H1 (cell line): ENCODE results near the gene GANAB. TPM values are rescaled to one million over a fixed set of nuclear protein-coding genes. Genes with fewer than 3 reads are reported as not detected.

ENCODE experiments used
- CTCF ChIA-PET: fragments of 300-600 bp; sonication (Branson Sonifier 250); formaldehyde crosslinking; loops from one replicate; lab custom pipeline; 2021; ENCODE audit not compliant: partially characterized antibody; lab: Charles Lee
- POLR2A ChIA-PET: fragments of 300-600 bp; sonication (Branson Sonifier 250); formaldehyde crosslinking; loops from one replicate; lab custom pipeline; 2021; ENCODE audit warnings: inconsistent platforms; ENCODE audit not compliant: partially characterized antibody; lab: Charles Lee
- DNase-seq, 2 experiments: peaks; one replicate each; pipeline versions ENCODE4 v3.0.0 to v3.0.0-alpha.2; 2010 to 2022; ENCODE audit warnings: low spot score in 2 of 2, low read depth in 1 of 2, mixed read lengths in 1 of 2
- FAIRE-seq: peaks from 2 replicates; lab custom pipeline; 2011; peaks lifted over from hg19 to GRCh38; lab: Jason Lieb, UNC
- H2AFZ ChIP-seq: 2 replicates; pipeline ENCODE4 v1.8.1; 2012; ENCODE audit warnings: low read length, inconsistent platforms
- H2AK5ac ChIP-seq: 2 replicates; pipeline ENCODE4 v1.6.1; 2013; ENCODE audit warnings: low read depth, low read length
- H2BK120ac ChIP-seq: replicated peaks from 2 replicates; pipeline ENCODE3; 2013; ENCODE audit warnings: low read depth, low read length, inconsistent platforms
- H2BK12ac ChIP-seq: 2 replicates; pipeline ENCODE4 v1.6.1; 2013; ENCODE audit warnings: low read depth, low read length
- H2BK15ac ChIP-seq: 2 replicates; pipeline ENCODE4 v1.6.1; 2013; ENCODE audit warnings: low read length
- H2BK20ac ChIP-seq: 2 replicates; pipeline ENCODE4 v1.6.1; 2013; ENCODE audit warnings: low read length
- H2BK5ac ChIP-seq: 2 replicates; pipeline ENCODE4 v1.6.1; 2013; ENCODE audit warnings: low read depth, low read length
- H3K14ac ChIP-seq: 2 replicates; pipeline ENCODE4 v1.6.1; 2013; ENCODE audit warnings: inconsistent platforms; ENCODE audit not compliant: insufficient read length
- H3K18ac ChIP-seq: 2 replicates; pipeline ENCODE4 v1.6.1; 2013; ENCODE audit warnings: low read length; ENCODE audit errors: extremely low read depth
- H3K23ac ChIP-seq: 2 replicates; pipeline ENCODE4 v1.6.1; 2013; ENCODE audit warnings: inconsistent platforms; ENCODE audit not compliant: insufficient read length
- H3K23me2 ChIP-seq: 2 replicates; pipeline ENCODE4 v1.6.1; 2013; ENCODE audit warnings: low read depth, low read length
- H3K27ac ChIP-seq: 2 replicates; pipeline ENCODE4 v1.6.1; 2011; ENCODE audit warnings: low read depth, low read length, inconsistent platforms
- H3K27me3 ChIP-seq, 4 experiments: replicated peaks in 1 of 4; 1 replicate in 1 of 4; 2 replicates in 3 of 4; pipeline versions ENCODE4 v1.6.1 to v1.8.1; 2011 to 2013; ENCODE audit warnings: low read length in 3 of 4, mild to moderate bottlenecking in 3 of 4, inconsistent platforms in 2 of 4, mixed read lengths in 2 of 4, moderate library complexity in 1 of 4; ENCODE audit not compliant: control insufficient read depth in 3 of 4, insufficient read depth in 3 of 4; ENCODE audit errors: extremely low read depth in 1 of 4
- H3K36me3 ChIP-seq, 4 experiments: 2 replicates each; pipeline versions ENCODE4 v1.6.1 to v1.8.1; 2011 to 2013; ENCODE audit warnings: mild to moderate bottlenecking in 4 of 4, low read length in 3 of 4, moderate library complexity in 2 of 4, control low read depth in 1 of 4, inconsistent platforms in 1 of 4; ENCODE audit not compliant: insufficient read depth in 4 of 4, control insufficient read depth in 2 of 4
- H3K4ac ChIP-seq: replicated peaks from 2 replicates; pipeline ENCODE3; 2013; ENCODE audit warnings: low read length, low read depth, mixed read lengths, inconsistent platforms; ENCODE audit not compliant: insufficient read length
- H3K4me1 ChIP-seq, 4 experiments: replicated peaks in 1 of 4; 1 replicate in 1 of 4; 2 replicates in 3 of 4; pipeline versions ENCODE4 v1.6.1 to v1.8.1; 2011 to 2013; ENCODE audit warnings: low read length in 3 of 4, inconsistent platforms in 2 of 4, mixed read lengths in 1 of 4; ENCODE audit not compliant: insufficient read depth in 4 of 4, control insufficient read depth in 3 of 4
- H3K4me2 ChIP-seq, 2 experiments: 2 replicates each; pipeline versions ENCODE4 v1.6.1 to v1.8.1; 2011 to 2013; ENCODE audit warnings: low read depth in 2 of 2, low read length in 2 of 2, control low read depth in 1 of 2, inconsistent platforms in 1 of 2, mild to moderate bottlenecking in 1 of 2; ENCODE audit not compliant: insufficient read depth in 1 of 2
- H3K4me3 ChIP-seq, 4 experiments: fragments of 200-600, 300-600 bp in 1 of 4; sonication (generic), shearing (Covaris generic), sonication (Bioruptor Twin) in 1 of 4; 2 replicates each; pipeline versions ENCODE4 v1.5.1 to v1.8.1; 2011 to 2016; ENCODE audit warnings: low read length in 4 of 4, low read depth in 3 of 4, control low read depth in 2 of 4, inconsistent platforms in 2 of 4, mild to moderate bottlenecking in 2 of 4, mixed read lengths in 1 of 4, moderate library complexity in 1 of 4; ENCODE audit not compliant: insufficient read depth in 2 of 4; ENCODE audit errors: extremely low read depth in 1 of 4
- H3K56ac ChIP-seq: replicated peaks from 2 replicates; pipeline ENCODE3; 2013; ENCODE audit warnings: low read depth, mild to moderate bottlenecking, mixed read lengths, low read length, inconsistent platforms; ENCODE audit not compliant: insufficient read length
- H3K79me1 ChIP-seq: 2 replicates; pipeline ENCODE4 v1.6.1; 2013; ENCODE audit warnings: low read depth, low read length, control low read depth
- H3K79me2 ChIP-seq, 2 experiments: 2 replicates each; pipeline versions ENCODE4 v1.6.1 to v1.8.1; 2012 to 2013; ENCODE audit warnings: low read length in 2 of 2, mild to moderate bottlenecking in 2 of 2, inconsistent platforms in 1 of 2; ENCODE audit not compliant: insufficient read depth in 2 of 2, control insufficient read depth in 1 of 2
- H3K9ac ChIP-seq, 4 experiments: replicated peaks in 1 of 4; 1 replicate in 1 of 4; 2 replicates in 3 of 4; pipeline versions ENCODE4 v1.6.1 to v1.8.1; 2011 to 2013; ENCODE audit warnings: low read depth in 3 of 4, low read length in 3 of 4, control low read depth in 2 of 4, mild to moderate bottlenecking in 2 of 4, moderate library complexity in 2 of 4, inconsistent platforms in 1 of 4; ENCODE audit errors: extremely low read depth in 1 of 4
- H3K9me3 ChIP-seq, 2 experiments: 2 replicates each; pipeline versions ENCODE4 v1.6.1 to v1.8.1; 2012 to 2013; ENCODE audit warnings: mild to moderate bottlenecking in 2 of 2, moderate library complexity in 2 of 2, control low read depth in 1 of 2, inconsistent platforms in 1 of 2, low read depth in 1 of 2, low read length in 1 of 2, mixed read lengths in 1 of 2; ENCODE audit not compliant: insufficient read depth in 2 of 2
- H4K20me1 ChIP-seq, 2 experiments: replicated peaks in 1 of 2; 2 replicates each; pipeline versions ENCODE3 to v1.8.1; 2011 to 2013; ENCODE audit warnings: inconsistent platforms in 2 of 2, low read length in 2 of 2, mild to moderate bottlenecking in 1 of 2; ENCODE audit not compliant: insufficient read depth in 2 of 2, control insufficient read depth in 1 of 2
- H4K5ac ChIP-seq: 2 replicates; pipeline ENCODE4 v1.6.1; 2013; ENCODE audit warnings: low read length, low read depth, mixed read lengths, inconsistent platforms; ENCODE audit not compliant: insufficient read length
- H4K8ac ChIP-seq: 2 replicates; pipeline ENCODE4 v1.8.0; 2013; ENCODE audit warnings: mild to moderate bottlenecking, moderate library complexity, low read length, inconsistent platforms; ENCODE audit not compliant: insufficient read depth; ENCODE audit errors: extremely low read depth
- H4K91ac ChIP-seq: replicated peaks from 2 replicates; pipeline ENCODE3; 2013; ENCODE audit warnings: low read length, mixed read lengths, inconsistent platforms; ENCODE audit not compliant: insufficient read length
- FOSL1 ChIP-seq: IDR thresholded peaks from 2 replicates; pipeline ENCODE4 v1.6.1; 2011; ENCODE audit warnings: mild to moderate bottlenecking, low read depth, low read length, moderate library complexity; ENCODE audit not compliant: insufficient read depth
- HDAC6 ChIP-seq: IDR thresholded peaks from one replicate; pipeline ENCODE4 v1.7.1; 2012; ENCODE audit warnings: low read depth, mild to moderate bottlenecking, inconsistent platforms, low read length, moderate library complexity
- KDM5A ChIP-seq: fragments of 200-600 bp; IDR thresholded peaks from 2 replicates; pipeline ENCODE4 v1.7.1; 2012; ENCODE audit warnings: mild to moderate bottlenecking, low read length, inconsistent platforms, mixed read lengths
- NRF1 ChIP-seq: IDR thresholded peaks from 2 replicates; pipeline ENCODE4 v1.6.1; 2011; ENCODE audit warnings: mild to moderate bottlenecking, low read depth, low read length, improper control_type of control experiment
- TCF12 ChIP-seq: IDR thresholded peaks from 2 replicates; pipeline ENCODE4 v1.6.1; 2011; ENCODE audit warnings: low read depth, mild to moderate bottlenecking, low read length
- WGBS, 2 experiments: shearing (Covaris generic) in 1 of 2; methylation state at CpG; one replicate each; pipeline versions ENCODE4 v1.1.6 to v1.1.7; 2013 to 2015; ENCODE audit warnings: low lambda C conversion rate in 2 of 2, mixed read lengths in 2 of 2, inconsistent platforms in 1 of 2, low coverage in 1 of 2, missing lambda C conversion rate in 1 of 2; ENCODE audit not compliant: insufficient replicate concordance in 2 of 2, insufficient coverage in 1 of 2, insufficient read length in 1 of 2; ENCODE audit errors: extremely low coverage in 1 of 2, missing lambda C conversion rate in 1 of 2; 5-methylcytosine and 5-hydroxymethylcytosine counted together
- polyA plus RNA-seq, 7 experiments: library from polyadenylated mRNA; depleted of rRNA in 3 of 7; stranded (reverse) in 5 of 7; unstranded in 2 of 7; fragments of >200 nt in 5 of 7; fragments of 200-250 nt in 2 of 7; gene quantifications; 1 replicate in 5 of 7; 2 replicates in 1 of 7; 4 replicates in 1 of 7; pipeline versions ENCODE4 v1.2.1 to v1.2.3, GENCODE V29; 2011 to 2013; ENCODE audit warnings: missing spikeins in 2 of 7, mixed read lengths in 2 of 7
- total RNA-seq: library from RNA; stranded (reverse); fragmentation: NEBNext Ultra II Directional; extraction: Animal tissue kit (Norgen Biotek cat#: 25700); gene quantifications from 2 replicates; pipeline ENCODE4 v1.2.1, GENCODE V29; 2021
- TF ChIP-seq, protein P1 (sequence below), 3 experiments: IDR thresholded peaks; 1 replicate in 2 of 3; 2 replicates in 1 of 3; pipeline versions ENCODE4 v1.5.1 to v1.6.1; 2011; ENCODE audit warnings: low read length in 3 of 3, mild to moderate bottlenecking in 3 of 3, inconsistent platforms in 2 of 3, low read depth in 1 of 3, moderate library complexity in 1 of 3; ENCODE audit not compliant: insufficient read depth in 1 of 3; ENCODE audit errors: control extremely low read depth in 1 of 3

The GANAB gene
- total and polyA plus RNA-seq, 2 of the 8 experiments (the other 6 are each of a cell fraction or from before 2014, with no cell fraction given), result 289 to 330 TPM

DNA sequence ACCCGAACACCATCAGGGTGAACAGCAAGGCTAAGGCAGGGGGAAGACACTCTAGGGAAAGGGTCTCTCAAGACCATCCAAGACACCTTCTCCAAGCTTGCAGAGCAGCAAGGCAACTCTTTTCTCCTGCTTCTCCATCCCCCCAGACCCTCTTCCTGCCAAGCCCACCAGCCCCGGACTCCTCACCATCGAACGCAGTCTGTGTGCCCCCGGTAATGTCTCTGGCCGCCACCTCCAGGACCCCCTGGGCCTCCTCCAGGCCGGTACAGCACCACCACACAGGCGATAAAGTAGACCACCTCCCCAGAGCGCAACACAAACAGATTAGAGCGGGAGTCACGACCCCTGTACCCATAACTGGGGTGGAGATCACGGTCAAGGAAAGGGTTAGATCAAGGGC, 37.6 kb downstream of the GANAB start:
- Histone ChIP-seq H2BK120ac (no peak overlapping the region), H4K91ac (no peak overlapping the region), H3K23ac (no peak overlapping the region), H2BK15ac (no peak overlapping the region), H3K36me3 (no peaks in the 10 kb centered on the region; a peak in 2 of 8 replicates), H3K27ac (no peak overlapping the region), H3K4me1 (peaks cover 3 to 28% (median 15%) of the 10 kb centered on the region in 4 experiments), H3K79me1 (no peaks in the 10 kb centered on the region), H4K8ac (no peak overlapping the region), H4K5ac (no peak overlapping the region), H2BK5ac (no peak overlapping the region), H2BK20ac (no peak overlapping the region), H3K9ac (no peak overlapping the region), H3K23me2 (peaks cover 9% of the 10 kb centered on the region; the same call in 1 of the 2 replicates), H2AFZ (no peak overlapping the region), H3K79me2 (no peaks in the 10 kb centered on the region), H3K4me2 (no peak overlapping the region), H3K18ac (no peak overlapping the region), H3K56ac (no peak overlapping the region), H2BK12ac (no peak overlapping the region), H2AK5ac (peak overlapping the region; percentile 5; the same call in 1 of the 2 replicates), H3K9me3 (no peaks in the 10 kb centered on the region), H4K20me1 (peaks cover 0 to 2% of the 10 kb centered on the region in 2 experiments), H3K4me3 (no peak overlapping the region), H3K27me3 (peaks cover 0 to 5% (median 4%) of the 10 kb centered on the region in 4 experiments; a peak in 6 of 7 replicates), H3K4ac (no peak overlapping the region), H3K14ac (no peak overlapping the region)
- DNase-seq (no peak), FAIRE-seq (no peak)
- CTCF ChIA-PET, result interaction anchor here (1.2 to 10.2 kb wide), 3 partner anchors 12 to 57 kb away, joined by 5 to 97 read pairs (median 25); partner anchors contain the start of genes B3GAT3 and TUT1
- POLR2A ChIA-PET, result interaction anchor here (1.1 to 15.8 kb wide), 11 partner anchors 12 to 244 kb away, joined by 3 to 235 read pairs (median 5); partner anchors contain the start of genes B3GAT3, C11orf98, CSKMT and MTA2
- TF ChIP-seq KDM5A, result no peak
- no peak for TF ChIP-seq FOSL1
- TF ChIP-seq TCF12, result no peak
- no peak for TF ChIP-seq NRF1
- TF ChIP-seq HDAC6, result no peak
- TF ChIP-seq, protein P1, sequence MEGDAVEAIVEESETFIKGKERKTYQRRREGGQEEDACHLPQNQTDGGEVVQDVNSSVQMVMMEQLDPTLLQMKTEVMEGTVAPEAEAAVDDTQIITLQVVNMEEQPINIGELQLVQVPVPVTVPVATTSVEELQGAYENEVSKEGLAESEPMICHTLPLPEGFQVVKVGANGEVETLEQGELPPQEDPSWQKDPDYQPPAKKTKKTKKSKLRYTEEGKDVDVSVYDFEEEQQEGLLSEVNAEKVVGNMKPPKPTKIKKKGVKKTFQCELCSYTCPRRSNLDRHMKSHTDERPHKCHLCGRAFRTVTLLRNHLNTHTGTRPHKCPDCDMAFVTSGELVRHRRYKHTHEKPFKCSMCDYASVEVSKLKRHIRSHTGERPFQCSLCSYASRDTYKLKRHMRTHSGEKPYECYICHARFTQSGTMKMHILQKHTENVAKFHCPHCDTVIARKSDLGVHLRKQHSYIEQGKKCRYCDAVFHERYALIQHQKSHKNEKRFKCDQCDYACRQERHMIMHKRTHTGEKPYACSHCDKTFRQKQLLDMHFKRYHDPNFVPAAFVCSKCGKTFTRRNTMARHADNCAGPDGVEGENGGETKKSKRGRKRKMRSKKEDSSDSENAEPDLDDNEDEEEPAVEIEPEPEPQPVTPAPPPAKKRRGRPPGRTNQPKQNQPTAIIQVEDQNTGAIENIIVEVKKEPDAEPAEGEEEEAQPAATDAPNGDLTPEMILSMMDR (IDR thresholded peaks at IDR 0.05; ENCODE audit: control extremely low read depth in 1 of 3, insufficient read depth in 1 of 3, low read depth in 1 of 3, low read length in 3 of 3), result no peak
- 94% methylated on average over 12 of the region's 12 CpGs; no CpG with 5 or more reads in 1 of the 2 experiments for WGBS, 2 experiments
